Peyer's patch (tissue), 4 donors: ENCODE measurements around the gene HTR4.
"Not testable (repeated sequence)": the region's sequence is repeated elsewhere in the genome, so short reads cannot be mapped to it uniquely, and the experiment has no call there.

Experiments used
- POLR2A ChIP-seq, 2 donors: fragments of 450-650 bp; IDR thresholded peaks; one replicate each; pipeline ENCODE4 v1.5.1; 2017; ENCODE audit warnings: antibody characterized with exemption in 2 of 2, mild to moderate bottlenecking in 2 of 2, moderate library complexity in 2 of 2
- TF ChIP-seq, protein P1 (sequence below), 6 experiments: fragments of 450-650 bp in 4 of 6; fragments of 200-600 bp in 2 of 6; sonication (generic) in 1 of 6; IDR thresholded peaks; one replicate each; pipeline ENCODE4 v1.5.1; 2017 to 2019; ENCODE audit warnings: antibody characterized with exemption in 6 of 6, mild to moderate bottlenecking in 3 of 6, moderate library complexity in 1 of 6

DNA sequence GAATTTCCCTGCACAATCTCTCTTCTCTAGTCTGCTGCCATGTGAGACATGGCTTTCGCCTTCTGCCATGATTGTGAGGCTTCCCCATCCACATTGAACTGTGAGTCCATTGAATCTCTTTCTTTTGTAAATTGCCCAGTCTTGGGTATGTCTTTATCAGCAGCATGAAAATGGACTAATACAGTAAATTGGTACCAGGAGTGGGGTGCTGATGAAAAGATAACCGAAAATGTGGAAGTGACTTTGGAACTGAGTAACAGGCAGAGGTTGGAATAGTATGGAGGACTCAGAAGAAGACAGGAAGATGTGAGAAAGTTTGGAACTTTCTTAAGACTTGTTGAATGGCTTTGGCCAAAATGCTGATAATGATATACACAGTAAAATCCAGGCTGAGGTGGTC, 124.9 kb downstream of the HTR4 start:
- TF ChIP-seq, protein P1, sequence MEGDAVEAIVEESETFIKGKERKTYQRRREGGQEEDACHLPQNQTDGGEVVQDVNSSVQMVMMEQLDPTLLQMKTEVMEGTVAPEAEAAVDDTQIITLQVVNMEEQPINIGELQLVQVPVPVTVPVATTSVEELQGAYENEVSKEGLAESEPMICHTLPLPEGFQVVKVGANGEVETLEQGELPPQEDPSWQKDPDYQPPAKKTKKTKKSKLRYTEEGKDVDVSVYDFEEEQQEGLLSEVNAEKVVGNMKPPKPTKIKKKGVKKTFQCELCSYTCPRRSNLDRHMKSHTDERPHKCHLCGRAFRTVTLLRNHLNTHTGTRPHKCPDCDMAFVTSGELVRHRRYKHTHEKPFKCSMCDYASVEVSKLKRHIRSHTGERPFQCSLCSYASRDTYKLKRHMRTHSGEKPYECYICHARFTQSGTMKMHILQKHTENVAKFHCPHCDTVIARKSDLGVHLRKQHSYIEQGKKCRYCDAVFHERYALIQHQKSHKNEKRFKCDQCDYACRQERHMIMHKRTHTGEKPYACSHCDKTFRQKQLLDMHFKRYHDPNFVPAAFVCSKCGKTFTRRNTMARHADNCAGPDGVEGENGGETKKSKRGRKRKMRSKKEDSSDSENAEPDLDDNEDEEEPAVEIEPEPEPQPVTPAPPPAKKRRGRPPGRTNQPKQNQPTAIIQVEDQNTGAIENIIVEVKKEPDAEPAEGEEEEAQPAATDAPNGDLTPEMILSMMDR (IDR thresholded peaks at IDR 0.05), result not testable (repeated sequence)
- TF ChIP-seq POLR2A (IDR thresholded peaks at IDR 0.05), result not testable (repeated sequence)
